Activated CD8-positive, alpha-beta memory T cell treated with anti-CD3 and anti-CD28 coated beads, Interleukin-2, amount 50 U/mL, for 48 hours (primary cell): Measurements from ENCODE around the gene ASTN1.

Experiments
- DNase-seq: peaks from one replicate; pipeline ENCODE4 v3.0.0-alpha.2; 2020

ASTN1 gene

DNA sequence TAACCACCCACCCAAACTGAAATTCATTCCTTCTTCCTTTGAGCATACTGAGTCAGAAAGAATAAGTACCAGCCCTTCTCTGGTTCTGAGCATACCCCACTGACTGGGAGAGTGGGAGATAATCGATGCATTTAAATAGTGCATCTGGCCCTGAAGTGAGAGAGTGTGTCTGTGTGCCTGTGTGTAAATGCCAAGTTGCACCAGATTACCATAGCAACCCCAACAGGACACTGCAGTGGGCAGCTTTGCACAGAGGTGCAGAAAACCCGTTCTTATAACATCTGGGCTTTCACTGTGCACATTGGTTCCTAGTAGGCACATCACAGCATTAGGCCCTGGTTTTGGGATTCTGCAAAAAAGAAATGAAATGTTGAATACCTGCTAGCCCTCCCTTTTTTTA is 2.3 kb downstream of the ASTN1 start:
- DNase-seq: no peak

DNA sequence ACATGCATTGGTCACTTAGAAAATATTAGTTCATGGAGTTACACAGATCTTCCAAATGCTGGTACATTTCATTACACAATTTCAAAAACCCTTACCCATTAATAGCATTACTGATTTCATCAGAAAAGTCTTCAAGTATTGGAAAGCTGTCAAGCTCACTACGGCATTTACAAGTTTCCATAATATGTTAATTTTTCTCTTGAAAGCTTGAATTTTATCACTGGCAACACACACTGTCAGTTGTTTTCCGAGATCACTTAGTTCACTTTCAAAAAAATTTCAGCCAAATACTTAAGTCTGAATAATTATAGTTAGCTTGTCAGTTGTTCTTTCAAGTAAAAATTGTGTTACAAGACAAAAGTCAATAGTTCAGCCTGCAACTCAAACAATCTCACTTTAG is 18.0 kb downstream of the ASTN1 start:
- DNase-seq: no peak

GRCh38 chr1:177145106-177146070 is 19.1 kb downstream of the ASTN1 start:
- DNase-seq: no peak

GRCh38 chr1:177142791-177143271 is 21.7 kb downstream of the ASTN1 start:
- no peak for DNase-seq

GRCh38 chr1:177142010-177142409 is 22.5 kb downstream of the ASTN1 start:
- DNase-seq: no peak

DNA sequence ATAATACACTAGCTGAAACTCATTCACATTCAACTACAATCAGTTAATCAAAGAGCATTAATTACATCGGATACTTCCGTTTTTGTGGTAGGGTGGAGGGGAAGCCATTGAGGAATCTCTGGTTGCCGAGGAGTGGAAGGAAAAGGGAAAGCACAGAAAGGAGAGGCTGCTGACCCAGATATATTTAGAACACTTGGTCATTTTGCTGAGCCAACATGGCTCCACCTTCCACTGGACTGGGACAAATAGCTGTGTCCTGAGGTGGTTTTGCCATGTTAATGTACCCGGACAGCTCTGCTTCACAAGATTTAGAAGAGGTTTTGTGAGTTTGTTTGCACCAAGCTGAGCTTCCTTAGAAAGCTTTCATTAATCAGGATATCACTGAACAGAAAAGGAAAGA is 26.2 kb downstream of the ASTN1 start:
- no peak for DNase-seq

DNA sequence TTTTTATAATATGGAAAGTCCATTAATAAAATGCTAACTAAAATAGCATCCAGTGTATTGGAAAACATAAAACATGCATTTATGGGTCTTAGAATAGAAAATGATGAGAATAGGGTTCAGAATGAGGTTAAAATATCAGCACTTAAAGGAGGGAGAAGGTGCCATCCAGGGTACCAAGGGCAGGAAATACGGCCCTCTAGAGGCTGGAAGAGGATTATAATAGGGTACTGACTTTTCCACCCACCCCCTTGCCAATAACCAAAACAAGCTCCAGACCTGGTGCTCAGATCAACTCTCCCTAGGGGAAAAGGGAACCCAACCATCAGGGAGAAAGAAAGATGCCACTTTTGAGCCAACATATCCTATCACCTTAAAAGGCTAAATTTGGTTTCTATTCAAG is 26.7 kb downstream of the ASTN1 start:
- DNase-seq: no peak

- no peak for DNase-seq
Observed at GRCh38 chr1:177135250-177135649, 29.3 kb downstream of the ASTN1 start.

DNA sequence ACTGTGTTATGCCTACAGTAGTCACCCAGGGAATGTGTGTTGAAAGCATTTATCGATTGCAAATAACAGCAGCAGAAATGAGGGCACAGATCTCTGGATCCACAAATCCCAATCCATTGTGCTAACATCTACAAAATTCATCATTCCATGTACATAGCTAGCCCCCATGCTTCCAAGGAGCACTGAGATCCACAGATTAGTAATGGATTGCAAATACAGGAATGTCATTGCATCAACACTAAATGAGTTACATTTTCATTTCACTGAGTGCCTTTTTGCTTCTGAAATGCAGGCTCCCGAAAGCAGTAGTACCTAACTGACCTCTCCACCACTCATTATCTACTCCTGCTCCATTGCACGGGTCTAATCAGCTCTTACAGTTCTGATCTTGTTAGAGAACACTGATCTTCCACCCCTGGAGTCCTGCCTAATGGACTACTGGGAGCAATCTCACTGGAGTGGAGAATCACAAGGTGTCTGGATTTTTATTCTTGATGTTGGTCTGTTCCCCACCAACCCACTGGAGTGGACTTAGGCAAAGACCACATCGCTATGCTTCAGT is 30.5 kb downstream of the ASTN1 start:
- no peak for DNase-seq

DNA sequence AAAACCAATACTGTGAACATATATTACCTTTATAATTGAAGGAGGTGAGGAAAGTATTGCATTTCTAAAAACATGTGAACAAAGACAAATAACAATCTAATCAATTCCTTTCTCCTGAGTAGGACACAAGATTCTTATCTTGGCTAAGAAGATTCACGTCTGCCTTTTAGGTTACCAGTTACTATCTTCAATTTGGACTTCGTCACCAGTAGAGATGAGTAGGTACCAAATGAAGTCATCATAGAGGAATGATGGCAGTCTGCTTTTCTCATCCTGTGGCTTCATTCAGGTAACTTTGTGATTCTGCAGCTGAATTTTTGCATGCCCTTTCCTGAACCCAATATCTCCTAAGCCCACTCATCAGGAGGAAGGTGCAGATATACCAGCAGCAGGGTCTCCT is 32.4 kb downstream of the ASTN1 start:
- DNase-seq: no peak

GRCh38 chr1:177131723-177132122 is 32.8 kb downstream of the ASTN1 start:
- no peak for DNase-seq

- no peak for DNase-seq
Observed at GRCh38 chr1:177130451-177130945, 34.0 kb downstream of the ASTN1 start.

GRCh38 chr1:177128665-177129281 is 35.7 kb downstream of the ASTN1 start:
- no peak for DNase-seq

DNA sequence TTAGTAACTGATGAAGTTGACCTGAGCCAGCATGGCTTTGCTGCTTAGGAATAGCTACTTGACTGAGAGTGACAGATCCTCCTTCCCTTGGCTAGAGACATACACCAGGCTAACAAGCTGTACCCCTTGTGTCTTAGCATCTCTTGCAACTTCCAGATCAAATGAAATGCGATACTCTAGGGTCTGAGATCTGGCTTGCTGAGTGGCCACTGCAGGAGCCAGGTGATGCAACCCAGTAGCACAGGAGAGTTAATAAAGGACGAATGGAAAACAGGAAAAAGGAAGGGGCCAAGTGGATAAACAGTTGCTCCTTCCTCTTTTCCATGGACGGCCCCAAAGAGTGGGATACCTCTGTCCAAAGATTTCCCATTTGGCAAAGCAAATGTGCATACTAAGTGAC is 38.2 kb downstream of the ASTN1 start:
- DNase-seq: no peak

GRCh38 chr1:177124577-177125278 is 39.8 kb downstream of the ASTN1 start:
- no peak for DNase-seq

- DNase-seq: no peak
Observed at GRCh38 chr1:177122461-177123251, 41.9 kb downstream of the ASTN1 start.

GRCh38 chr1:177119311-177119710 is 45.2 kb downstream of the ASTN1 start:
- no peak for DNase-seq

- DNase-seq: no peak
Observed at GRCh38 chr1:177118901-177119300, 45.6 kb downstream of the ASTN1 start.

DNA sequence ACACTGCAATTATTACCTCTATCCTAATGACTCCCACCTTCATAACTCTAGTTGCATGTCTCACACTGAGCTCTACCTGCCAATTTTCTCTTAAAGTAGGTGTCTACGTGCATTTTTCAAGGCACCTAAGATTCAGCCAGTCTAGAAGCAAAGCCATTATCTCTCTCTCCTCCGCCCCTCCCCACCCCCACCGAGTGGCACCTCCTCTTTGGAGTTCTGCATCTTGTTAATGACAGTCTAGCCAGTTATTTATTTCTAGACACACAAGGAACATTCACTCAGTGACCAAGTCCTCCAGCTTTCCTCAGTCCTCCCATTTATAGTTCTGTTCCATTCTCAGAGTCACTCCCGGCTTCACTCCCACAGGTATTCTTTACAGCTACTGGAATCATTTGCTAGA is 47.6 kb downstream of the ASTN1 start:
- no peak for DNase-seq

DNA sequence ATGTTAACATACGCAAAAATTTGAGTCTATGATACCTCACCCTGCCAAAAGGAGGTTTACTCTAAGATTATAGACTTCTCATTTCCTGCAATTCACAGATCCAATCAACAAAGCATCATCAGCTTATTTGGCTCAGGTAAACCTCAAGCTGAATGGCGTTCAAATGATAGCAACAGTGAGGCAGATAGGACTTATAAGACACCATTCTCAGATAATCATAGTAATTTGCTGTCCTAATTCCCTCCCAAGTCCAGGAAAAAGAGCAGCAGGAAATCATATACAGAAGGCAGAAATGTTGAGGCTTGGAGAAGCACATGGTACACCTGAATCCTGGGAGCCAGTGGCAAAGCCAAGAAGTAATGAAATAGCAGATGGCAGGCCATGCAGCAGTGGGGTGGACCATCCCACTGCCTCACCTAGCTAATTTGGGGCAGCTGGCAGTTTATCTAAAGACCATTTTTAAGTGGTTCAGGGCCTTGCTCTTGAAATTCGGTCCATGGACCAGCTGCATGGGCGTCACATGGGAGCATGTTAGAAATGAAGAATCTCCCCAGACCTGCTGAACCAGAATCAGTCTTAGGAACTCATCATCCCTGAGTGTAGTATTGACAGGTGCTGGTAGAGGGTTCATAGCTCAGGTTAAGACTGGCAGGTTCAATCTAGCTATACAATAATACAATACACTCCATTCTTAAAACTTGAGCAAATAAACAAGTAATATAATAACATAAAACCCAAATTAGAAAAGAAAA is 57.7 kb downstream of the ASTN1 start:
- DNase-seq: no peak

- no peak for DNase-seq
Observed at GRCh38 chr1:177106196-177106595, 58.3 kb downstream of the ASTN1 start.
